HG03039 (cell line): ENCODE results near the gene PPP1R12B.
"Not testable (repeated sequence)": the region's sequence is repeated elsewhere in the genome, so short reads cannot be mapped to it uniquely, and the experiment has no call there.

Experiments used
- ATAC-seq: cut with Tn5 transposase; IDR thresholded peaks from one replicate; pipeline ENCODE4 v1.9.1; 2021; ENCODE audit warnings: mild to moderate bottlenecking, moderate library complexity; ENCODE audit not compliant: unreplicated experiment

Gene PPP1R12B

GRCh38 chr1:202578001-202578504 is 229.6 kb downstream of the PPP1R12B start:
- no peak for ATAC-seq

GRCh38 chr1:202578565-202578964 is 230.1 kb downstream of the PPP1R12B start:
- ATAC-seq = no peak

GRCh38 chr1:202579806-202580205 is 231.3 kb downstream of the PPP1R12B start:
- no peak for ATAC-seq

GRCh38 chr1:202580619-202581018 is 232.1 kb downstream of the PPP1R12B start:
- no peak for ATAC-seq

GRCh38 chr1:202582350-202582749 is 233.9 kb downstream of the PPP1R12B start:
- not testable (repeated sequence) for ATAC-seq

GRCh38 chr1:202584707-202585589 is 236.4 kb downstream of the PPP1R12B start:
- ATAC-seq = no peak

GRCh38 chr1:202585590-202585933 is 237.1 kb downstream of the PPP1R12B start:
- no peak for ATAC-seq

GRCh38 chr1:202586018-202586821 is 237.7 kb downstream of the PPP1R12B start:
- ATAC-seq = no peak

- ATAC-seq = no peak
These were observed 238.4 kb downstream of the PPP1R12B start for GRCh38 chr1:202586871-202587270.

GRCh38 chr1:202587859-202588485 is 239.5 kb downstream of the PPP1R12B start:
- ATAC-seq = no peak

- ATAC-seq = no peak
These were observed 240.1 kb downstream of the PPP1R12B start for GRCh38 chr1:202588503-202589189.

- no peak for ATAC-seq
These were observed 240.9 kb downstream of the PPP1R12B start for GRCh38 chr1:202589190-202589930.

GRCh38 chr1:202590126-202590525 is 241.6 kb downstream of the PPP1R12B start:
- ATAC-seq = no peak

- no peak for ATAC-seq
These were observed 242.5 kb downstream of the PPP1R12B start for GRCh38 chr1:202590975-202591411.

- no peak for ATAC-seq
These were observed 243.0 kb downstream of the PPP1R12B start for GRCh38 chr1:202591515-202591914.

GRCh38 chr1:202592146-202592545 is 243.6 kb downstream of the PPP1R12B start:
- ATAC-seq = no peak

- no peak for ATAC-seq
These were observed 245.3 kb downstream of the PPP1R12B start for GRCh38 chr1:202593845-202594244.

- no peak for ATAC-seq
These were observed 248.1 kb downstream of the PPP1R12B start for GRCh38 chr1:202596638-202597037.

GRCh38 chr1:202597090-202597761 is 248.7 kb downstream of the PPP1R12B start:
- ATAC-seq = no peak
